Kidney (tissue), 22 donors: Measurements from ENCODE around the gene DNAJC12. TPM values are rescaled to one million over a fixed set of nuclear protein-coding genes. Genes with fewer than 3 reads are reported as not detected.

ENCODE experiments used
- DNase-seq, 5 donors: peaks; one replicate each; pipeline ENCODE4 v3.0.0-alpha.2; 2013 to 2020
- FAIRE-seq: peaks from 2 replicates; lab custom pipeline; 2012; peaks lifted over from hg19 to GRCh38; lab: Jason Lieb, UNC
- H3K27ac ChIP-seq, 2 donors: one replicate each; pipeline ENCODE4 v1.7.0; 2013; ENCODE audit warnings: low read depth in 2 of 2, low read length in 2 of 2, inconsistent platforms in 1 of 2
- H3K27me3 ChIP-seq: one replicate; pipeline ENCODE4 v1.7.1; 2013; ENCODE audit warnings: low read length, inconsistent platforms; ENCODE audit not compliant: control insufficient read depth, insufficient read depth
- H3K36me3 ChIP-seq, 3 donors: one replicate each; pipeline versions ENCODE4 v1.7.0 to v1.7.1; 2013; ENCODE audit warnings: low read length in 3 of 3, control low read depth in 1 of 3, inconsistent platforms in 1 of 3; ENCODE audit not compliant: insufficient read depth in 3 of 3, control insufficient read depth in 2 of 3
- H3K4me1 ChIP-seq, 3 donors: one replicate each; pipeline versions ENCODE4 v1.7.0 to v1.7.1; 2013; ENCODE audit warnings: low read length in 3 of 3, inconsistent platforms in 1 of 3, low read depth in 1 of 3; ENCODE audit not compliant: control insufficient read depth in 2 of 3, insufficient read depth in 2 of 3
- H3K4me3 ChIP-seq, 3 donors: one replicate each; pipeline versions ENCODE4 v1.7.0 to v1.8.1; 2013; ENCODE audit warnings: low read length in 3 of 3, control low read depth in 1 of 3, inconsistent platforms in 1 of 3
- H3K9ac ChIP-seq, 3 donors: one replicate each; pipeline versions ENCODE4 v1.7.0 to v1.7.1; 2013; ENCODE audit warnings: low read length in 3 of 3, control low read depth in 1 of 3, inconsistent platforms in 1 of 3
- H3K9me3 ChIP-seq, 3 donors: one replicate each; pipeline versions ENCODE4 v1.7.0 to v1.7.1; 2013; ENCODE audit warnings: low read length in 3 of 3, control low read depth in 1 of 3, inconsistent platforms in 1 of 3; ENCODE audit not compliant: control insufficient read depth in 2 of 3, insufficient read depth in 1 of 3
- intact Hi-C: fragments of 100-400 bp; cut with DNase I; formaldehyde crosslinking; loops from one replicate; pipeline ENCODE4 v1.11.1; 2022
- long read RNA-seq, 10 donors: library from polyadenylated mRNA in 1 of 10; unstranded in 1 of 10; transcript quantifications; one replicate each; pipeline ENCODE4 v2.0.0 and lab custom pipeline, GENCODE V29; 2021 to 2026
- polyA plus RNA-seq: library from polyadenylated mRNA; stranded (reverse); fragments of 350-450 nt; fragmentation: Illumina TruSeq; extraction: RNeasy Lipid Tissue Mini Kit (QIAGEN cat#74804); gene quantifications from one replicate; pipeline ENCODE4 v1.2.3, GENCODE V29; 2014; ENCODE audit warnings: low read depth, low replicate concordance; ENCODE audit not compliant: insufficient read depth
- total RNA-seq: library from RNA; stranded (reverse); fragmentation: NEBNext Ultra II Directional; extraction: Animal tissue kit (Norgen Biotek cat#: 25700); gene quantifications from one replicate; pipeline ENCODE4 v1.2.1, GENCODE V29; 2021
- TF ChIP-seq, protein P1 (sequence below): IDR thresholded peaks from 3 replicates; pipeline ENCODE4 v1.5.1; 2012; ENCODE audit warnings: mild to moderate bottlenecking, moderate library complexity, borderline replicate concordance; ENCODE audit not compliant: insufficient read depth; ENCODE audit errors: extremely low read depth
- donor health status: control.
- donor health status: control.
- donor health status: control.
- donor health status: control.
- donor health status: control.
- donor health status: DM: yes; HTN: yes; CAD: no.
- donor health status: Normal renal cell carcinoma (clear cell type).

The DNAJC12 gene
- total RNA-seq, result 2.5 TPM
- polyA plus RNA-seq, result 33.9 TPM
- long read RNA-seq, donor 1, partial matches to known transcripts, result 0 of 4 reads
- long read RNA-seq, donor 1, other reads (novel, unspliced or antisense), result 0 of 4 reads
- long read RNA-seq, donor 2, transcript DNAJC12-202 (3 exons, 1,064 nt), result minor isoform, 5 of 11 reads
- long read RNA-seq, donor 2, transcript DNAJC12-201 (5 exons, 1,201 nt), result major isoform, 6 of 11 reads
- long read RNA-seq, donor 2, partial matches to known transcripts, result 0 of 11 reads
- long read RNA-seq, donor 2, other reads (novel, unspliced or antisense), result 0 of 11 reads
- long read RNA-seq, donor 3, transcript DNAJC12-201 (5 exons, 1,201 nt), result major isoform, 9 of 10 reads
- long read RNA-seq, donor 3, partial matches to known transcripts, result 0 of 10 reads
- long read RNA-seq, donor 3, other reads (novel, unspliced or antisense), result 0 of 10 reads
- long read RNA-seq, donor 4, transcript DNAJC12-201 (5 exons, 1,201 nt), result major isoform, 6 of 7 reads
- long read RNA-seq, donor 4, partial matches to known transcripts, result 0 of 7 reads
- long read RNA-seq, donor 4, other reads (novel, unspliced or antisense), result 0 of 7 reads
- long read RNA-seq, donor 5, result 0 reads
- long read RNA-seq, donor 6, transcript DNAJC12-201 (5 exons, 1,201 nt), result major isoform, 7 of 7 reads
- long read RNA-seq, donor 6, partial matches to known transcripts, result 0 of 7 reads
- long read RNA-seq, donor 6, other reads (novel, unspliced or antisense), result 0 of 7 reads
- long read RNA-seq, donor 7, partial matches to known transcripts, result 2 of 2 reads
- long read RNA-seq, donor 7, other reads (novel, unspliced or antisense), result 0 of 2 reads
- long read RNA-seq, donor 8, transcript DNAJC12-201 (5 exons, 1,201 nt), result major isoform, 5 of 7 reads
- long read RNA-seq, donor 8, partial matches to known transcripts, result 0 of 7 reads
- long read RNA-seq, donor 8, other reads (novel, unspliced or antisense), result 0 of 7 reads
- long read RNA-seq, donor 9, result 0 reads
- long read RNA-seq, donor 10, partial matches to known transcripts, result 0 of 3 reads
- long read RNA-seq, donor 10, other reads (novel, unspliced or antisense), result 0 of 3 reads

DNA sequence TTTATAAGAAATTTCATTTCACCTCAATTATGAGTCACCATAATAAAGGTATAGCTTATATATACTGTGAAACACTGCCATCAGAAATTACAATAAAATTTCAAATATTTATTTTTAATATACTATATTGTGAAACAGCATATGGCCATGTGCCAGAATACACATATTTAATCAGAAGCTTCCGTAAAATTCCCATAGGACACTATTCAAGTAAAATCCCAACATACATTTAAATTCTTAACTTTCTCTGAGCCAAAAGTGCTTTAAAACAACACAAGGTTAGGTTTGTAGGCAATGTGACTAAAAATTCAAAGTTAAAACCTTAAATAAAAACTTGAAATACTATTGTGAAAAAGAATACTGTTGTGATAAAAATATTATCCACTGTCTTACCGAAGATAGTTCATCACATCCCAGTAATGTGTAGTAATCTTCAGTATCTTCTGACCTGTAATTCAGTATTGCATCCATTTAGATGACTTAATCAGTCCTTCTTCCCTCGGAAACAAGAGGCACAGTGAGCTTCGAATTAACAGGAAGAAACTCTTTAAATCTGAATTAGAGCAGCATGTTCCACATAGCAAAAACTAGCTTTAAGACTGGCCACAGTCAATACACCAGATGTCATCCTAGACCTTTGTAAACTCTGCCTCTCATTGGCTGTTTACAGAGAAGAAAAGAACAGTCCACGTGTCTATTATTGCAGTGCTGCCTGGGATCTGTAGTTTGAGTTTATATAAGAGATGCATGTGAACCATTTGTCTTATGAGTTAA is at the start of gene DNAJC12:
TSS of gene DNAJC12 (minus strand) at position 648 of the 774 bp plus-strand sequence. CDS start at position 471, 177 bp downstream.
- peak within 1 kb of the TSS in 2 of 3 donors; percentile 16 to 17 for H3K9ac ChIP-seq
- TF ChIP-seq, protein P1, sequence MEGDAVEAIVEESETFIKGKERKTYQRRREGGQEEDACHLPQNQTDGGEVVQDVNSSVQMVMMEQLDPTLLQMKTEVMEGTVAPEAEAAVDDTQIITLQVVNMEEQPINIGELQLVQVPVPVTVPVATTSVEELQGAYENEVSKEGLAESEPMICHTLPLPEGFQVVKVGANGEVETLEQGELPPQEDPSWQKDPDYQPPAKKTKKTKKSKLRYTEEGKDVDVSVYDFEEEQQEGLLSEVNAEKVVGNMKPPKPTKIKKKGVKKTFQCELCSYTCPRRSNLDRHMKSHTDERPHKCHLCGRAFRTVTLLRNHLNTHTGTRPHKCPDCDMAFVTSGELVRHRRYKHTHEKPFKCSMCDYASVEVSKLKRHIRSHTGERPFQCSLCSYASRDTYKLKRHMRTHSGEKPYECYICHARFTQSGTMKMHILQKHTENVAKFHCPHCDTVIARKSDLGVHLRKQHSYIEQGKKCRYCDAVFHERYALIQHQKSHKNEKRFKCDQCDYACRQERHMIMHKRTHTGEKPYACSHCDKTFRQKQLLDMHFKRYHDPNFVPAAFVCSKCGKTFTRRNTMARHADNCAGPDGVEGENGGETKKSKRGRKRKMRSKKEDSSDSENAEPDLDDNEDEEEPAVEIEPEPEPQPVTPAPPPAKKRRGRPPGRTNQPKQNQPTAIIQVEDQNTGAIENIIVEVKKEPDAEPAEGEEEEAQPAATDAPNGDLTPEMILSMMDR, result no peak
- no peaks in the 10 kb centered on the region for H3K4me1 ChIP-seq
- intact Hi-C loops, result no loop called here
- peaks cover 0 to 5% (median 0%) of the 10 kb centered on the region in 3 donors for H3K9me3 ChIP-seq
- peak within 1 kb of the TSS; percentile 59 to 71 (median 59) for H3K4me3 ChIP-seq
- H3K27ac ChIP-seq, result no peak within 1 kb of the TSS
- H3K27me3 ChIP-seq, result no peaks in the 10 kb centered on the region
- peak; percentile 52 for FAIRE-seq
- no peaks in the 10 kb centered on the region for H3K36me3 ChIP-seq
- DNase-seq, result peak in 3 of 5 donors; percentile 25 to 91 (median 75)

DNA sequence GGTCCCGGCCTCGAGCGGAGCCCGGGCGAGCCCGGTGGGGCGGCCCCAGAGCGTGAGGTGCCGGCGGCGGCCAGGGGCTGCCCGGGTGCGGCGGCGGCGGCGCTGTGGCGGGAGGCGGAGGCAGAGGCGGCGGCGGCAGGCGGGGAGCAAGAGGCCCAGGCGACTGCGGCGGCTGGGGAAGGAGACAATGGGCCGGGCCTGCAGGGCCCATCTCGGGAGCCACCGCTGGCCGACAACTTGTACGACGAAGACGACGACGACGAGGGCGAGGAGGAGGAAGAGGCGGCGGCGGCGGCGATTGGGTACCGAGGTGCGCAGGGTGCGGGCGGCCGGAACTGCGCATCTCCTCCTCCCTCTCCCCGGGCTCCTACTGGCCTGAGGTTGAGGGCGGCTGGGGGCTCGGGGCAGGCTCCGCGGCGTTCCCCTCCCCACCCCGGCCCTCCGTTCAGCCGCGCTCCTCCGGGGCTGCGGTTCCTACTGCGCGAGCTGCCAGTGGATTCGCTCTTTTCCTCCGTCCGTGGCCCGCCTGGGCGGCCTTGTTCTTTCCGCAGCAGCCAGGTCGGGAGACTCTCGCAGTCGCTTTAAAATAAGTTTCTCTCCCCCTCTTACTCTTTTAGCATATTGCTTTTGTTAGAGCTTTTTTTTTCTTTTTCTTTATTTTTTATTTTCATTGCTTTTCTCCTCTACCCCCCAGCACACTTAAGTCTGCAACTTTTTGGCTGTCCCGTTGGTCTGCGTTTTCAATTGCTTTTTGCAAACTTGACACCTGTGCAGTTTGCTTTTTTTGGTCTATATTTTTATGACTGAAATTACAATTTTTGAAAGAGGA is 47.1 kb upstream of the DNAJC12 start:
- H3K4me3 ChIP-seq, result peak overlapping the region; percentile 75 to 88 (median 83)
- H3K27me3 ChIP-seq, result no peaks in the 10 kb centered on the region
- DNase-seq, result peak; percentile 84 to 96 (median 90)
- peaks cover 0 to 29% (median 19%) of the 10 kb centered on the region in 3 donors for H3K36me3 ChIP-seq
- peaks cover 0 to 4% (median 2%) of the 10 kb centered on the region in 3 donors for H3K4me1 ChIP-seq
- FAIRE-seq, result no peak
- H3K27ac ChIP-seq, result peak overlapping the region; percentile 90 to 91
- peak overlapping the region; percentile 30 to 72 (median 58) for H3K9ac ChIP-seq
- intact Hi-C loops, result no loop called here
- TF ChIP-seq, protein P1, result peak; percentile 4
- H3K9me3 ChIP-seq, result no peaks in the 10 kb centered on the region
